Spleen (tissue), 7 donors: Measurements from ENCODE around the gene GCK.

Experiments
- POLR2A ChIP-seq, 3 donors: fragments of 450-650 bp; IDR thresholded peaks; one replicate each; pipeline ENCODE4 v1.5.1; 2017; ENCODE audit warnings: antibody characterized with exemption in 3 of 3, mild to moderate bottlenecking in 1 of 3
- TF ChIP-seq, protein P1 (sequence below), 11 experiments: fragments of 200-600 bp in 7 of 11; fragments of 450-650 bp in 4 of 11; sonication (generic) in 4 of 11; IDR thresholded peaks in 8 of 11; conservative IDR thresholded peaks in 3 of 11; 1 replicate in 7 of 11; 2 replicates in 4 of 11; pipeline versions ENCODE4 v1.4.0 to v1.8.0; 2016 to 2021; ENCODE audit warnings: antibody characterized with exemption in 11 of 11, inconsistent platforms in 4 of 11, mild to moderate bottlenecking in 1 of 11
- donor health status: DM: no; HTN: no; CAD: no; lungs with moderate emphysema.
- donor health status: DM: no; HTN: no; CAD: no.
- donor health status: DM: no; HTN: no; CAD: no.

GRCh38 chr7:44230286-44230685, 41.0 kb upstream of the GCK start:
- no peak for TF ChIP-seq POLR2A (IDR thresholded peaks at IDR 0.05)
- TF ChIP-seq, protein P1, sequence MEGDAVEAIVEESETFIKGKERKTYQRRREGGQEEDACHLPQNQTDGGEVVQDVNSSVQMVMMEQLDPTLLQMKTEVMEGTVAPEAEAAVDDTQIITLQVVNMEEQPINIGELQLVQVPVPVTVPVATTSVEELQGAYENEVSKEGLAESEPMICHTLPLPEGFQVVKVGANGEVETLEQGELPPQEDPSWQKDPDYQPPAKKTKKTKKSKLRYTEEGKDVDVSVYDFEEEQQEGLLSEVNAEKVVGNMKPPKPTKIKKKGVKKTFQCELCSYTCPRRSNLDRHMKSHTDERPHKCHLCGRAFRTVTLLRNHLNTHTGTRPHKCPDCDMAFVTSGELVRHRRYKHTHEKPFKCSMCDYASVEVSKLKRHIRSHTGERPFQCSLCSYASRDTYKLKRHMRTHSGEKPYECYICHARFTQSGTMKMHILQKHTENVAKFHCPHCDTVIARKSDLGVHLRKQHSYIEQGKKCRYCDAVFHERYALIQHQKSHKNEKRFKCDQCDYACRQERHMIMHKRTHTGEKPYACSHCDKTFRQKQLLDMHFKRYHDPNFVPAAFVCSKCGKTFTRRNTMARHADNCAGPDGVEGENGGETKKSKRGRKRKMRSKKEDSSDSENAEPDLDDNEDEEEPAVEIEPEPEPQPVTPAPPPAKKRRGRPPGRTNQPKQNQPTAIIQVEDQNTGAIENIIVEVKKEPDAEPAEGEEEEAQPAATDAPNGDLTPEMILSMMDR (IDR thresholded peaks at IDR 0.05 in 8 of 11, conservative IDR thresholded peaks at IDR 0.05 in 3 of 11), result no peak
